GM19240 (cell line): ENCODE results near the gene MMP24.
"Not testable (repeated sequence)": the region's sequence is repeated elsewhere in the genome, so short reads cannot be mapped to it uniquely, and the experiment has no call there.

ENCODE experiments used
- DNase-seq: peaks from one replicate; pipeline ENCODE4 v3.0.0; 2011; ENCODE audit warnings: low spot score; ENCODE audit not compliant: insufficient read length

The MMP24 gene

DNA sequence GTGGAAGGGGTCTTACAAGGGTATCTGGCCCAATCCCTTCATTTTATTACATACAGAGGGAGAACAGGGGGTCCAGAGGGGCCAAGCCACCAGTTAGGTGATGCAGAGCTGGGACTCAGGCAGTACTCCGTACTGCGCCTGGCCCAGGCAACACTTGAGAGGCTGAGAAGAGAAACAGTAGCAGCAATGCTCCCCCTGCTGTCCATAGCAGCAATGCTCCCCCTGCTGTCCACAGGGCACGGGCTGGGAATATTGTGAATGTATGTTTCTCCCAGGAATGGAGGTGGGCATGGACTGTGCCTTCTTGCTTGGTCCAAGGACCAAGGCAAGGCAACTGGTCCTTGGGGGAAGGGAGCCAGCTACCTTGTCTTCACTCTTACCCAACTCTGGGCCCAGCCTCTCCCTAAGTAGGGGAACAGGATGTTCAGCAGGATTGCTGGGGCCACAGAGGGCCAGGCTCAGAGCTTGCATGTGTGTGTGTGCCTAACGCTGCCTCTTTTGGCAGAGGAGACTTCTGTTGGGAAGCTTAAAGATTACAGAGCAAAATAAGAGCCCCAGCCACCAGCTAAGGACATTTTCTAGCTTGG lies 80.5 kb downstream of the MMP24 start:
- no peak for DNase-seq

DNA sequence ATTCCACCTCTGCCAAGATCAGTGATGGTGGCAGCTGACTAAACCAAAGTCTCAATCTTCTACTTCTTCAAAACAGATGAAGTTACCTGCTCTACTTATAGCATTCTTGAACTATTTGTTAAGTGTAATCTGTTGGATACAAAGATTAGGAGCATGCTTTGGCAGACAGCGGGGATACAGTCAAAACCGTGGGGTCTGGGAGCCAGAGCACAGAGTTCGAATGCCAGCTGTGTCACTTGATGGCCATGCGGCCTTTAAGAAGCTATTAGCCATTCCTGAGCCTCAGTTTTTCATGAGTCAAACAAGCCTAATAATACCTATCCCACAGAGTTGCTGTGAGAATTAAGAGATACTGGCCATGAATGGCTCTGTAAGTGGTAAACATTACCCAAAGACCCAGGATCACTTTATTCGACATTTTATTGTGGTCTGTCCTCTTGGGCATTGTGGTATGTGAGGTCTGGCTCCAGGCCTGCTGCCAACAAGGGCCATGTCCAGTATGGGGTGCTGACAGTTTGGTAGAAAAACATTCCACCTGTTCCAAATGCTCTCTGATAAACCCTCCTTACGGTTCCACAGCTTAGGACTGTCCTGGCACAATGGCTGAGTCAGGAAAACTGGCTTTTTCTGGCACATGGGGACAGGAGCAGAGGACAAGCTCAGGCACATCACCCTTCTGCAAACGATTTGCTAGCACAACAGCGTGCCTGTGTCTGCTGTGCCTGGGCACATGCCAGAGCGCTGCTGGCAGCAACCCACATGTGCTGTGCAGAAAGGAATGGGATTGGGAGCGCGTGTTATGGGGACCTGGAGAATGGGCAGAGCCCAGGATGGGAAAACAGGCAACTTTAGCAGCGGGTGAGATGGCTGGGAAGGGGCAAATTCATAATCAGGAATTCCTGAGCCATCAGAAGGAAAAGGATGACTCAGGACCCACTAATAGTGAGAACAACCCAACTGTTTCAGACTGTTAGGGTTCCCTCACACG lies 81.5 kb downstream of the MMP24 start:
- no peak for DNase-seq

DNA sequence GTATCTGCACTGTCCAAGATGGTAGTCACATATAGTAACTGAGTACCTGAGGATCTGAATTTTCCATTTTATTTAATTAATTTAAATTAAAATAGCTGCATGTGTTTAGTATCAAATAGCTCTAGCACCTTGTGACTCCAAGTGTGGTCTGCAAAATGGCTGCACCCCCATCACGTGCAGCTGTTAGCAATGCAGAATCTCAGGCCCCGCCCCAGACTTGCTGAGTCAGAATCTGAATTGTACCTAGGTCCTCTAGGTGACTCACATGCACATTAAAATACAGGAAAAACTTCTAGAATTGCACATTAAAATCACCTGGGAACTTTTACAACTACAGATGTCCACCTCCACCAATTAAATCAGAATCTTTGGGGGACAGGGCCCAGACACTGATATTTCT lies 84.9 kb downstream of the MMP24 start:
- DNase-seq, result no peak

DNA sequence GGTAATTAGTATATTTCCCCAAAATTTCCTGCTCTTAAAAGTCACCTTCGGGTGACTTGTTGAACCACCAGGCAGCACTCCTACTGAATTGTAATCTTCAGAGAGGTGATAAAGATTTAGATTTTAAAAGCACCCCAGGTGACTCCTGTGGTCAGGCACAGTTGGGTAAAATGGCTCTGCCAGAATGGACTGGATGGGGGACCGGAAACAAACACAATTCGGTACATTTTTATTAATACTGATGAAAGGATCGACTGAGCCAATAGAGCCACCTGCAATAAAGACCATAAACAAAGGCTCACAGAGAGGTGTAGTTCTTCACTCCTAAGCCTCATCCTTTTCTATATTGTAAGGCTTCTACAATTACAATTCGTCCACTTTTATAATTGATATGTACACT lies 85.3 kb downstream of the MMP24 start:
- no peak for DNase-seq

DNA sequence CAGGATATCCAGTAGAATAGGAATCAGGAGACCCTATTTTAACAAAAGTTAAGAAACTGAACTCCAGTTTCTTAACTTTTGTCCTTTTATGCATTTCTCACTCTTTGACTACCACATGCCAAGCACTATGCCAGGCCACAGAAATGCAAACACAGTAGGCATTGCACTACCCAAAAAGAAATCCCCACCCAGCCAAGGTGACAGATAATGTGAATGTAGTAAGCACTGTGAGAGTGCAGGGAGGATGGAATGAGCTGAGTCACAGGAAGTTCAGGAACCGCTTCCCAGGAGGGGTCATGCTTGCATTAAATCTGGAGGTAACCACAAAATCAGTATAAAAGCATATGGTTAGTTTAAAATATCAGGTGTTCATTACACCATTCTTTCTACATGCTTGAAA lies 85.8 kb downstream of the MMP24 start:
- DNase-seq, result no peak

DNA sequence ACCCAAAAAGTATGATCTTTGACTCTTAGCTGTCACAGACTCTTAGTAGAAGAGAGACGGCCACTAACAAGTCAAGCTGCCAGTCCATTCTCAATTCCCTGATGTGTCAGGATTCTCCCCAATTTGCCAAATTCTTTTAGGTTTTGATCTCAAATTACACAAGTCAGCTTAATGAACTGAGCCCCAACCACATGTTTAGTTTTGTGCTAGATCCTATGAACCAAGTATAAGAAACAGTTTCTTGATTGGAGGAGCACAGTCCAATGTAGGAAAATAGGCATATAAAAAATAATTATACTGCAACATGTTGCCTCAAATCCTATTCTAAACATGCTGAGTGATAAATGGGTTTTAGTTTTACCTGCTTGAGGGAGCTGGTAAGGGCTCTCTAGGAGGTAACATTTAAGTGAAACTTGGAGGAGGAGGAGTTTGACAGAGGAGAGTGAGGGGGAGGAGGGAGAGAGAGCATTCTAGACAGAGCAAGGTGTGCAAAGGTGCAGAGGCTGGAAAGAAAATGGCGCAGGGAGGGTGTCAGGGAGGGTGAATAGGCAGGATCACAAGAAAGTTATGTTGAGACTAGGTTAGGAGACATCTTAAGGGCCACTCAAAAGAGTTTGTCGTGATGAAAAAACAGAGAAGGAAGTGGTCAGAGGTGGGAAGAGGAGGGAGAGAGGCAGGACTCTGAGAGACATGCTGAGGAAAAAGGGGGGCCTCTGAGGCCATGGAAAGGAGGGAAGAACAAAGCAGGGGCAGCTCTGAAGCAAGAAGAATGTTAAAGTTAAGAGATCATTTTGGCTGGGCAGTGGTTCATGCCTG lies 88.5 kb downstream of the MMP24 start:
- DNase-seq, result no peak

DNA sequence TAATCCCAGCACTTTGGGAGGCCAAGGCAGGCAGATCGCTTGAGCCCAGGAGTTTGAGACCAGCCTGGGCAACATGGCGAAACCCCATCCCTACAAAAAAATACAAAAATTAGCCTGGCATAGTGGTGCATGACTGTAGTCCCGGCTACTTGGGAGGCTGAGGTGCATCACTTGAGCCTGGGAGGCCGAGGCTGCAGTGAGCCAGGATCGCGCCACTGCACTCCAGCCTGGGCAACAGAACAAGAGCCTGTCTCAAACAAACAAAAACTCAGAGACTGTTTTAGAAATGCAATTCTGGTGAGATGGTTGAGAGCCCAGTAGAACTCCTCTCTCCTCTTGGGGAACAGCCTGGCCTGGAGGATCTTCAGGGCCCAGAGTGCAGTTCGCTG lies 89.1 kb downstream of the MMP24 start:
- not testable (repeated sequence) for DNase-seq

DNA sequence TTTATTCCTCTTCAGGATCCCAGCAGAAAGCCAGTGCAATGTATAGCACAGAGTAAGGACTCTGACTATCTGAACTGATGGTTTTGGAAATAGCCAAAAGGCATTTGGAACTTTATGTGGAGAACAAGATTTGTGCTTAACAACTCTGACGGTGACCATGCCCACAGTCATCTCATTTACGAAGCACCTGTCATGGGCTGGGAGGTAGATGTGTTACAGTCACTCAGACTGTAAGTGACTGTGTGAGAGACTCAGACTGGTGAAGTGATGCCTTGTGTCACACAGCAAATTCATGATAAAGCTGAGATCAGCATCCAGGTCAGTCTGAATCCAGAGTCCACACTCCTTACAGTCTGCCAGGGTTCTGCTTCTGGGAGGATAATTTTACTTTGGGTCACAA lies 89.6 kb downstream of the MMP24 start:
- DNase-seq, result no peak

DNA sequence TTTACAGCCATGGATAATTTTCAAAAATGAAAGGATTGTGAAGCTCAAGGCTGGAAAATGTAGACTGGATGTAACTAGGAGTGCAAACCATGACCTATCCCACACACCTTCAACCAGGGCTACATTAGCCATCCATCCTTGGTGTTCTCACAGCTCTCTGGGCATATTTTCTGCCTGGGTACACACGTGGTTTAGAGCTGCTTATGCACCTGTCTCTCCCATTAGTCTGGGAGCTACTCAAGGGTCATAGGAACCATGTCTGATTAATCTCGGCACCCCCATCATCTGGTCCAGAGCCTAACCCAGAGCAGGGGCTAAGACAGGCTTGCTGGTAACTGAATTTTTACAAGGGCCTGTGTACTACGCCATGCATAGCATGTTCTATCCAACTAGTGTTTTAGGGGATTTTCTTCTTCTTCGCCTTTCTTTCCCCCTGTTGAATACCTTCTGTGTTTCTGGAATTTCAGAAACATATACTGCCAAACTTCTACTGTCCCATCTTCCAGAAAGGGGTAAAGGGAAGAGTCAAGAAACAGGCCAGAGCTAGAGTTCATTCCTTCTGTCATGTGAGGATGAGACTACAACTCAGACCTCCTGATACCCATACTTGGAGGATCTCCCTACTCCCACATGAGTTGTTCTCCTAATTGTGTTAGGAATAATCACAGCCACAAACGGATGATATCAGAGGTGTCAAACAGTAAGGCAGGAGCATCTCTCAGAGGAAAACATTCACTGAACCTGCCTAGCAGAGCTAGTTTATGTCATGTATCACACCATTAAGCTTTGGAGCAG lies 91.1 kb downstream of the MMP24 start:
- no peak for DNase-seq

DNA sequence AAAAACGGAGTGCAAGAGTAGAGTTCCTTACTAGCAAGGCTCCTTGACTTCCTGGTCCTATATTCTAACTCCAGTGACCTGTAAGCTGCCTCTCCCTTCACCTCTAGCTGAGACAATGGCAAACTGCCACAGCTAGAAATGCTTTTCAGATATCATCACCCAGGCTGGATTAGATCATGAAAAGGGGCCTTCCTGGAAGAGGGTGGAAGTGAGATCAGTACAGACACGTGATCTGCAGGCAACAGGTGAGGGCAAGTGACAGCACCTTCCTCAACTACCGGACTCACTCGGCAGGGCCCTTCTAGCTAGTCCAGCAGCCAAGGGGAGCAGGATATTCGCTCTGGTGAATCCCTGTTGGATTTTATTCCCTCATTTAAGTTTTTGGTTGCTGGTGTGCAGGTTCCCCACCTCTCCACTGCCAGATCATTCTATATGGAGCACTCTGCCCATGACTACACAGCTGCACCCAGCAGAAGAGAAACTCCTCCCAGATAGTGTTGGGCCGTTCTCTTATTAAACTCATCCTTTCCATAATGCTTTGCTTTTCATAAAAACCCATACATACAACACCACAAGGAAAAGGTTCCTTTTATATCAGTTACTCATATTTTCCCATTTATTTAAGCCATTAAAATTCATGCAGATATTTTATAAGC lies 92.1 kb downstream of the MMP24 start:
- no peak for DNase-seq

DNA sequence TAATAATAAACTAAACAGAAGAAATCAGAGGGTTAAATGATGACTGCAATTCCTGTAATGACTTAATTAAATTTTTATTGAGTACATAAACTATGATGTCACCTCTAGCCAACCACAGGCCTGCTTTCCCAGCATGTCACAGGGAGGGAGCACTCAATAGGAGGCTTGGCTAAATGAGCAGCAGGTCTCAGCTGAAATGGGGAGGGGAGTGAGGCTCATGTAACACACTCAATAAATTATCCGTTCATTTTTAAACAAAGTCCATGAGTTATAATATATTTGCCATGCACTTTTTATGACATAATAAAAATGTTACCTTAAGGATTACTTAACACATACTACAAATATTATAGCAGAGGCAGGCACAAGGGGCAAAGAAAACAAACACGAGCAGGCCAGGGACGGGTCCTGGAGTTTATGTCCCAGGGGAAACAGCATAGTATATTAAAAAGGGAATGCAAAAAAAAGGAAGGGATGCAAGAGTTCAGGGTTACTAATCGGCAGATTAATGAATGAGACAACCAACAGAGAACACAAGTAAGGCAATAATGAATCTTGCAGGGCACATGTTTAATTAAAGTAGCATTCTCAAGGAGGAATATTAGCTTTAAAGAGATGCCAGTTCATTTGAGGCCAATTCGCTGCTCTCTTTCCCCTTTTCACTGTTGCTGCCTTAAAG lies 92.8 kb downstream of the MMP24 start:
- no peak for DNase-seq

DNA sequence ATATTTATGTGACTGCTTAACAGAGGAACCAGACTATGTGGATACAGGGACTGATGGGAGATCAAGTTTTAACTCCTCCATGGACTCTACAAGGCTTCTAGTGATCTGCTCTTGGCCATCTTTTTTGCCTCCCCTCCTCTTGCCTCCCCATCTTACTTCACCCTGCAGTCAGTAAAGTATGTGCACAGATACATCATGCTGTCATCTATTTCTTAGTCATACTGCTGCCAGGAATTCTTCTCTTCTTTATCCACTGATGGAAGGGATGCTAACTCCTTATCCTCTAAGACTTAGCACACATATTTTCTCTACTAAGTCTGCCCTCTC lies 93.3 kb downstream of the MMP24 start:
- no peak for DNase-seq

DNA sequence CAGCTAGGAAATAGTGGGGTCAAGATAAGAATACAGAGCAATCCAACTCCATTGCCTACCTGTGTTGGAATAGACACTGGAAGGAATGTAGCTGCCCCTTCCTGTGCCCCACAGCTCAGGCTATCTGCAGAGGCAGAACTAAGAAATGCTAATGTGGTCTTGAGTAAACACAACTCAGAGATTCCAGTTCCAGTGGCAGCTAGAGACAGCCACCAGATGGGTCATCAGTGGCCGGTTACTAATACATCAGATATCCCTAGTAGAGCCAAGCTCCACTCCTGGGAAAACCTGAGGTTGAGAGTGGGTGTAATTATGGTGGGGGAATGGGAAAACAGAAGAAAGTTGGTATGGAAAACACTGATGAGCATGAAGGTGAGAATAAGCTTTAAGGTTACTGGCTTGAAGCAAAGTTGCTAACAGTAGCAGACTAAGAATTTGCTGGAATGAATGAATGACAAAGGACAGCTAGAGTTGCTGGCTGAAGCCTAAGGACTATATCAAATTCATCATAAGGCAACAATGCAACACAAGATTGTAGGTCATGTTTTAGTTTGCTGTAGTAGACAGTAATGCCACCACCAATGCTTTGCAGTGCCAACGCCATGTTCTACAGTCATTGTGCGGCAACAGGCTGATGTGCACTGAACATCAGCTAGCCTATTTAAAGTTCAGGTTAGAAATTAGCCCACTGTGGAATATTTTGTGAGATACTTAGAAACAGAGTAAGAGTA lies 94.1 kb downstream of the MMP24 start:
- no peak for DNase-seq

DNA sequence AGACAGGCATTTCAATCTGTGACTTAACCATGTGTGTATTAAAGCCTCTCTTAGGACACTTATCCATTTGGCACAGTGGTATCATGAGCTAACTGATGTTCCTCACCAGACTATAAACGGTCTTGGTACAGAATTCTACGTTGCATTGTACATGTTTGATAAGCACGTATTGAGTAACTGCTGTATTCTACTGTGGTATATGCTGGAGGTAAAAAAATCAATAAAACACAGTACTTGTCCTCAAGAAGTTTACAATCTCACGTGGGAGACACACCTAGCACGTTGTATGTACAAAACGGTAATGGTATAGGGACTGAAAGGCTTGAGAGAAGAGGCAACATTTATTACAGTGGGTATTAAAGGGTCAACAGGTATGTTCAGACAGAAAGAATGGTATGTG lies 98.9 kb downstream of the MMP24 start:
- no peak for DNase-seq

DNA sequence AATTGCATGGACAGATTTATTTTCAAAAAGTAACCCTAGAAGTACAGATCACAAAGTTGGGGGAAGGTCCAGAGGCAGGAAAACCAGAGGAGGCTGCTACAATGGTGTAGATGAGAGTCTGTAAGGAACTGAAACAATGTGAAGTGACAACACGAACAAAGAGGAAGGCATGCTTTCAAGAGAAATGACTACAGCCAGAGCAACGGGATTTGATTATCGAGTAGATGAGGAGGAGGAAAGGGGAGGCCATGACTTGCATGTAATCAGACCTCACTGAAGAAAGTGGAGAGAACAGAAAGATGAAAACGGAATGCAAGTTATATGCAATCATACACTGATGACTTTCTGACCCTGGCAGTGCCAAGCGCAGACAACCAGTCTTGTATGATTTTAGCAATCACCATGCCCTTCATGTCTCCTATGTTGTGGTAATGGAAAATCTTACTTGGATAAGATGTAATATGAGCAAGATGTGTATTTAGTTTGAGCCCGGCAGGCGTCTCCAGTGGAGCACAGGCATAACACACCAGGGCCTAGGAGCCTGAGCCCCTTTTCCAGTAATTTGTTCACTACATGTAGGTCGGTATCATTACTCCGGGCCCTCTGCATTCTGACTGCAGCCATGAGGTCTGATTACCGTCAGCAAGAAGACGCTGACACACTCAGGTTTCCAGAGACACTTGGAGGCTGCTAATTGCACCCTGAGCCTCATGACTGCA lies 99.7 kb downstream of the MMP24 start:
- no peak for DNase-seq
